Renal pelvis (tissue), 3 donors: Measurements from ENCODE around the gene ELP4. TPM values are rescaled to one million over a fixed set of nuclear protein-coding genes. Genes with fewer than 3 reads are reported as not detected.

Experiments
- polyA plus RNA-seq, 3 donors: library from polyadenylated mRNA; unstranded; fragments of 120-200 nt; gene quantifications; one replicate each; pipeline ENCODE4 v1.2.1, GENCODE V29; 2013; ENCODE audit not compliant: insufficient read length in 3 of 3

The ELP4 gene
- polyA plus RNA-seq, 3 donors = 22.3 to 25.6 (median 22.8) TPM

Other genes with a start within 250 kb of the ELP4 start
- gene DCDC1, start 140.0 kb upstream of the ELP4 start, polyA plus RNA-seq = 1 to 10 TPM; 3.5 to 6.3 (median 6.1) TPM
- 10 to 100 TPM; 17.7 to 26.6 (median 24.9) TPM for gene DNAJC24, start 139.9 kb upstream of the ELP4 start, polyA plus RNA-seq
- gene IMMP1L, start 145 bp upstream of the ELP4 start, polyA plus RNA-seq = 10 to 100 TPM; 46.7 to 47.6 (median 47.6) TPM